NOMO-1 treated with DMSO at 0.1 percent for 48 hours (cell line): ENCODE results near the gene ZFP69.

ENCODE experiments used
- DNase-seq: peaks from one replicate; lab custom pipeline; 2025; ENCODE audit not compliant: unreplicated experiment; lab: John Stamatoyannopoulos, UW

The ZFP69 gene

DNA sequence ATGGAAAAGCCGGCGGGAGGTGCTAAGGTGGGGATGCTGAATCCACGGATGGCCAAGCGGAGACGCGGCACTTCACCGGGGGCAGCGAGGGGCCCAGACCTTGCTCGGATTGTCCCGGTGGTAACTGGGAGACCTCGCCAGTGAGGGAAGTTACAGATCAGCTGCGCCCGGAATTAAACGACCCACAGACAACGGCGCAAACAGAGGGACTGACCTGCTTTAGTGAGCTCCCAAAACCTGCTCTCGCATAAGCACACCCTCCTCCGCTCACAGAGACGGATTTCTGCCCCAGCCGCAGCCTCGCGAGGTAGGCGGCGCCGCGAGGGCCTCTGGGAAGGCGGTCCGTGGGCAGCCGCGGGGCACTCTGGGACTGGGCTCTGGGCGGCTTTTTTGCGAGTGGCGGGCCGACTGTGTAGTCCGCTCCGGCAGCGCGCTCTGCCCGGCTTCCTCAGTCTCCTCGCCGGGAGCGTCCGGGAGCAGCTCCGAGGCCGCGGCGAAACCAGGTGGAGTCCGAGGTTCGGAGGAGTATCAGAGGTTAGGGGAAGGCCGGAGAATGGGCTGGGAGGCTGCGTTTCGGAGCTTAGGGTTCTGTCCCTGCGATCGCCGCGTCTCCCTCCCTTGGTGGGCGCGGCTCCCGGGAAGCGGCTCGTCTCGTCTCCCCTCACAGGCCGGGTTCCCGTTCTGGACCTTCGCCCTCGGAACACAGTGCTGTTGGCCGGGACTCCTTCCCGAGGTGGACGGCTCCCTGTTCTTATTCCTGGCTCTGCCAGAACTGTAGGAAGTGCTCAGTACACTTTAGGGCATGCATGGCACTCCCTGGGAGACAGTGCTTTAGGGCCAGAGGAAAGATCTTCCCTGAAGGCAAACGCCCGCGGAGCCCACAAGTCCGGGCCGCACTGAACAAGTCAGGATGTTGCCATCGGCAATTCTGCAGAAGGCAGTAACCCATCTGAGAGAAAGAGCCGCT is 31.6 kb downstream of the ZFP69 start, which contains the start of gene EXO5:
EXO5 (plus strand) TSS at position 393 of the 967 bp plus-strand sequence. CDS start 5,778 bp downstream, outside the sequence.
- DNase-seq = peak; percentile 75

DNA sequence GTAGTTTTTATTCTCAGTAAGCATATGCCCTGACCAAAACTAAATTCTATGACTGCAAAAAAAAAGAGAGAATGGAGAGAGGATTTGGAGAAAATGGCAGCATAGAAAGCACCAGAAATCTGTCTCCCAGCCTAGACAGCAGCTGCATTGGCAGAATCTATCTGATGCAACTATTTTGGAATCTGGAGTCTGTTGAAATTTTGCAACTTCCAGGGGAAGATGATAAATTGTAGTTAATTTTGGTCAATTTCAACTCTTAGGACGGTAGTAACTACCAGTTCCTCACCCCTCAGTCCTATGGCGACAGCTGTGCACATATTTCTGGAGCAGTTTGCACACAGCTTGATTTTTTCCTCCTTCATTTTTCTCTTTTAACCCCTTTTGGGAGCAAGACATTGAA is 42.4 kb downstream of the ZFP69 start:
- peak; percentile 77 for DNase-seq

- no peak for DNase-seq
Observed at GRCh38 chr1:40530735-40531380, 53.8 kb downstream of the ZFP69 start.

GRCh38 chr1:40531381-40532061 is 54.4 kb downstream of the ZFP69 start, which contains the start of gene ZNF684:
ZNF684 (plus strand) TSS chr1:40531637; CDS start chr1:40533167, 1,530 bp downstream.
- DNase-seq = peak; percentile 95

GRCh38 chr1:40532062-40532389 is 54.9 kb downstream of the ZFP69 start:
- no peak for DNase-seq

DNA sequence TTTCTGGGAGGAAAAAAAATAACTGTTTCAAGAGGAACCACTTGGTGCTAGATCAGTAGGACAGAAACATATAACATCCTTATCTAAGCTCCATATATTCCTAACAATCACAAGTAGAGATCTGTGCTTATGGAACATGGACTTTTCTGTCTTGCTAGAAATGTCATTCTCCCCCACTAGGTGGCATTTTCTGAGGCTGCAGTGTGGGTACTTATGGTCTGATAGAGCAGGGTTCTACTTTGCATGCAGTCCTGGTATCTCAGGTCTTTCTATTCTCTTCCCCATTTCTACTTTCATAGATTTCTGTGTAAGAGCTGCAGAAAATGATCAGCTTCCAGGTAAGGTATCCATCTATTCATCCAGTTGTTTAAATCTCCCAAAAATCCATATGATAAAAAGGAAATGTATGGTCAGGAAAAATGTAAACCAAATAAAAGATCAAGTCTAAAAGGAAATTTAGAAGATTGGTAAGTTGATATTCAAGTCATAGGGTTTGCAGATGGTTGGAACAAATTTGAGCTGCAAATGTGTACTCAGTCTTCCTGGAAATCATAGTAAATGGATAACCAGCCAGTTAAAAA is 55.8 kb downstream of the ZFP69 start:
- peak; percentile 66 for DNase-seq

GRCh38 chr1:40534589-40534988 is 57.5 kb downstream of the ZFP69 start:
- DNase-seq = no peak

GRCh38 chr1:40535732-40536131 is 58.6 kb downstream of the ZFP69 start:
- no peak for DNase-seq

DNA sequence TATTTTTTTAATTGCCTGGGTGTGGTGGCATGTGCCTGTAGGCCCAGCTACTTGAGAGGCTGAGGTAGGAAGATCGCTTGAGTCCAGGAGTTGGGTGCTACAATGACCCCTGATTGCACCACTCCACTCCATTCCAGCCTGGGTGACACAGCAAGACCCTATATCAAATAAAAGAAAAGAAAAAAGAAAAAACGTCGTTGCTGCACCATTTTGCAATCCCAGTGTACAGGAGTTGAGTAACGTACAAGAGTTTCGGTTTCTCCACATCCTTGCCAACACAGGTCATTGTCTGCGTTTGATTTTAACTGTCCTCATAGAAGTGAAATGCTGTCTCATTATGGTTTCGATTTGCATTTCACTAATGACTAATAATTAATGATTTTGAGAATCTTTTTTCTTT is 62.2 kb downstream of the ZFP69 start:
- DNase-seq = peak; percentile 61
